HL-60 (cell line): Measurements from ENCODE around the gene MCM6.

ENCODE experiments used
- CTCF ChIP-seq: IDR thresholded peaks from one replicate; pipeline ENCODE4 v1.5.1; 2011; ENCODE audit warnings: low read length, control low read depth, inconsistent platforms; ENCODE audit not compliant: insufficient read depth
- GABPA ChIP-seq: IDR thresholded peaks from 2 replicates; pipeline ENCODE4 v1.6.1; 2012; ENCODE audit warnings: low read depth
- POLR2AphosphoS5 ChIP-seq: IDR thresholded peaks from 2 replicates; pipeline ENCODE4 v1.6.1; 2012; ENCODE audit warnings: low read depth
- TF ChIP-seq, protein P1 (sequence below): IDR thresholded peaks from 2 replicates; pipeline ENCODE4 v1.6.1; 2012; ENCODE audit warnings: low read depth; ENCODE audit not compliant: insufficient replicate concordance

- TF ChIP-seq CTCF (no peak), POLR2AphosphoS5 (no peak), GABPA (no peak)
- TF ChIP-seq, protein P1, sequence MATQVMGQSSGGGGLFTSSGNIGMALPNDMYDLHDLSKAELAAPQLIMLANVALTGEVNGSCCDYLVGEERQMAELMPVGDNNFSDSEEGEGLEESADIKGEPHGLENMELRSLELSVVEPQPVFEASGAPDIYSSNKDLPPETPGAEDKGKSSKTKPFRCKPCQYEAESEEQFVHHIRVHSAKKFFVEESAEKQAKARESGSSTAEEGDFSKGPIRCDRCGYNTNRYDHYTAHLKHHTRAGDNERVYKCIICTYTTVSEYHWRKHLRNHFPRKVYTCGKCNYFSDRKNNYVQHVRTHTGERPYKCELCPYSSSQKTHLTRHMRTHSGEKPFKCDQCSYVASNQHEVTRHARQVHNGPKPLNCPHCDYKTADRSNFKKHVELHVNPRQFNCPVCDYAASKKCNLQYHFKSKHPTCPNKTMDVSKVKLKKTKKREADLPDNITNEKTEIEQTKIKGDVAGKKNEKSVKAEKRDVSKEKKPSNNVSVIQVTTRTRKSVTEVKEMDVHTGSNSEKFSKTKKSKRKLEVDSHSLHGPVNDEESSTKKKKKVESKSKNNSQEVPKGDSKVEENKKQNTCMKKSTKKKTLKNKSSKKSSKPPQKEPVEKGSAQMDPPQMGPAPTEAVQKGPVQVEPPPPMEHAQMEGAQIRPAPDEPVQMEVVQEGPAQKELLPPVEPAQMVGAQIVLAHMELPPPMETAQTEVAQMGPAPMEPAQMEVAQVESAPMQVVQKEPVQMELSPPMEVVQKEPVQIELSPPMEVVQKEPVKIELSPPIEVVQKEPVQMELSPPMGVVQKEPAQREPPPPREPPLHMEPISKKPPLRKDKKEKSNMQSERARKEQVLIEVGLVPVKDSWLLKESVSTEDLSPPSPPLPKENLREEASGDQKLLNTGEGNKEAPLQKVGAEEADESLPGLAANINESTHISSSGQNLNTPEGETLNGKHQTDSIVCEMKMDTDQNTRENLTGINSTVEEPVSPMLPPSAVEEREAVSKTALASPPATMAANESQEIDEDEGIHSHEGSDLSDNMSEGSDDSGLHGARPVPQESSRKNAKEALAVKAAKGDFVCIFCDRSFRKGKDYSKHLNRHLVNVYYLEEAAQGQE = no peak
Observed at GRCh38 chr2:135800513-135801460, 75.5 kb downstream of the MCM6 start.
